ENCODE measurements around the gene LARGE1.

- TF ChIP-seq, protein P1, sequence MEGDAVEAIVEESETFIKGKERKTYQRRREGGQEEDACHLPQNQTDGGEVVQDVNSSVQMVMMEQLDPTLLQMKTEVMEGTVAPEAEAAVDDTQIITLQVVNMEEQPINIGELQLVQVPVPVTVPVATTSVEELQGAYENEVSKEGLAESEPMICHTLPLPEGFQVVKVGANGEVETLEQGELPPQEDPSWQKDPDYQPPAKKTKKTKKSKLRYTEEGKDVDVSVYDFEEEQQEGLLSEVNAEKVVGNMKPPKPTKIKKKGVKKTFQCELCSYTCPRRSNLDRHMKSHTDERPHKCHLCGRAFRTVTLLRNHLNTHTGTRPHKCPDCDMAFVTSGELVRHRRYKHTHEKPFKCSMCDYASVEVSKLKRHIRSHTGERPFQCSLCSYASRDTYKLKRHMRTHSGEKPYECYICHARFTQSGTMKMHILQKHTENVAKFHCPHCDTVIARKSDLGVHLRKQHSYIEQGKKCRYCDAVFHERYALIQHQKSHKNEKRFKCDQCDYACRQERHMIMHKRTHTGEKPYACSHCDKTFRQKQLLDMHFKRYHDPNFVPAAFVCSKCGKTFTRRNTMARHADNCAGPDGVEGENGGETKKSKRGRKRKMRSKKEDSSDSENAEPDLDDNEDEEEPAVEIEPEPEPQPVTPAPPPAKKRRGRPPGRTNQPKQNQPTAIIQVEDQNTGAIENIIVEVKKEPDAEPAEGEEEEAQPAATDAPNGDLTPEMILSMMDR (IDR thresholded peaks at IDR 0.05; ENCODE audit: borderline replicate concordance, extremely low read depth, low read length, poor library complexity, severe bottlenecking) = no peak
- no peak for TF ChIP-seq EZH2 (IDR thresholded peaks at IDR 0.05; ENCODE audit: borderline replicate concordance, low read depth, low read length, severe bottlenecking)
Observed at GRCh38 chr22:33789690-33790253, 130.5 kb downstream of the LARGE1 start.

Measured in DND-41 (cell line).